Ishikawa (cell line): ENCODE data around the gene FOXB1.

ENCODE experiments used
- CEBPB ChIP-seq: IDR thresholded peaks from 2 replicates; pipeline ENCODE4 v1.6.1; 2012
- CREB1 ChIP-seq: IDR thresholded peaks from 2 replicates; pipeline ENCODE4 v1.6.1; 2012; ENCODE audit warnings: low read depth
- EGR1 ChIP-seq: IDR thresholded peaks from 2 replicates; pipeline ENCODE4 v1.6.1; 2012
- EP300 ChIP-seq: IDR thresholded peaks from 2 replicates; pipeline ENCODE4 v1.6.1; 2012; ENCODE audit warnings: borderline replicate concordance
- FOXM1 ChIP-seq: IDR thresholded peaks from 2 replicates; pipeline ENCODE4 v1.6.1; 2012; ENCODE audit warnings: low read depth, borderline replicate concordance
- TAF1 ChIP-seq: IDR thresholded peaks from 2 replicates; pipeline ENCODE4 v1.6.1; 2012; ENCODE audit warnings: low read depth, mild to moderate bottlenecking
- TCF12 ChIP-seq: IDR thresholded peaks from 2 replicates; pipeline ENCODE4 v1.6.1; 2012; ENCODE audit warnings: low read depth
- TEAD4 ChIP-seq: IDR thresholded peaks from 2 replicates; pipeline ENCODE4 v1.6.1; 2012
- YY1 ChIP-seq: IDR thresholded peaks from 2 replicates; pipeline ENCODE4 v1.6.1; 2012; ENCODE audit warnings: low read depth
- TF ChIP-seq, protein P1 (sequence below): IDR thresholded peaks from 2 replicates; pipeline ENCODE4 v1.6.1; 2012; ENCODE audit warnings: low read depth, mild to moderate bottlenecking

- TF ChIP-seq FOXM1 (no peak), TEAD4 (no peak), EP300 (no peak), CEBPB (no peak), EGR1 (no peak), CREB1 (no peak), TAF1 (no peak), TCF12 (no peak), YY1 (no peak)
- TF ChIP-seq, protein P1, sequence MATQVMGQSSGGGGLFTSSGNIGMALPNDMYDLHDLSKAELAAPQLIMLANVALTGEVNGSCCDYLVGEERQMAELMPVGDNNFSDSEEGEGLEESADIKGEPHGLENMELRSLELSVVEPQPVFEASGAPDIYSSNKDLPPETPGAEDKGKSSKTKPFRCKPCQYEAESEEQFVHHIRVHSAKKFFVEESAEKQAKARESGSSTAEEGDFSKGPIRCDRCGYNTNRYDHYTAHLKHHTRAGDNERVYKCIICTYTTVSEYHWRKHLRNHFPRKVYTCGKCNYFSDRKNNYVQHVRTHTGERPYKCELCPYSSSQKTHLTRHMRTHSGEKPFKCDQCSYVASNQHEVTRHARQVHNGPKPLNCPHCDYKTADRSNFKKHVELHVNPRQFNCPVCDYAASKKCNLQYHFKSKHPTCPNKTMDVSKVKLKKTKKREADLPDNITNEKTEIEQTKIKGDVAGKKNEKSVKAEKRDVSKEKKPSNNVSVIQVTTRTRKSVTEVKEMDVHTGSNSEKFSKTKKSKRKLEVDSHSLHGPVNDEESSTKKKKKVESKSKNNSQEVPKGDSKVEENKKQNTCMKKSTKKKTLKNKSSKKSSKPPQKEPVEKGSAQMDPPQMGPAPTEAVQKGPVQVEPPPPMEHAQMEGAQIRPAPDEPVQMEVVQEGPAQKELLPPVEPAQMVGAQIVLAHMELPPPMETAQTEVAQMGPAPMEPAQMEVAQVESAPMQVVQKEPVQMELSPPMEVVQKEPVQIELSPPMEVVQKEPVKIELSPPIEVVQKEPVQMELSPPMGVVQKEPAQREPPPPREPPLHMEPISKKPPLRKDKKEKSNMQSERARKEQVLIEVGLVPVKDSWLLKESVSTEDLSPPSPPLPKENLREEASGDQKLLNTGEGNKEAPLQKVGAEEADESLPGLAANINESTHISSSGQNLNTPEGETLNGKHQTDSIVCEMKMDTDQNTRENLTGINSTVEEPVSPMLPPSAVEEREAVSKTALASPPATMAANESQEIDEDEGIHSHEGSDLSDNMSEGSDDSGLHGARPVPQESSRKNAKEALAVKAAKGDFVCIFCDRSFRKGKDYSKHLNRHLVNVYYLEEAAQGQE = no peak
Observed at GRCh38 chr15:59960318-59960717, 43.8 kb upstream of the FOXB1 start.
